ENCODE results near the gene ADAM17.

DNA sequence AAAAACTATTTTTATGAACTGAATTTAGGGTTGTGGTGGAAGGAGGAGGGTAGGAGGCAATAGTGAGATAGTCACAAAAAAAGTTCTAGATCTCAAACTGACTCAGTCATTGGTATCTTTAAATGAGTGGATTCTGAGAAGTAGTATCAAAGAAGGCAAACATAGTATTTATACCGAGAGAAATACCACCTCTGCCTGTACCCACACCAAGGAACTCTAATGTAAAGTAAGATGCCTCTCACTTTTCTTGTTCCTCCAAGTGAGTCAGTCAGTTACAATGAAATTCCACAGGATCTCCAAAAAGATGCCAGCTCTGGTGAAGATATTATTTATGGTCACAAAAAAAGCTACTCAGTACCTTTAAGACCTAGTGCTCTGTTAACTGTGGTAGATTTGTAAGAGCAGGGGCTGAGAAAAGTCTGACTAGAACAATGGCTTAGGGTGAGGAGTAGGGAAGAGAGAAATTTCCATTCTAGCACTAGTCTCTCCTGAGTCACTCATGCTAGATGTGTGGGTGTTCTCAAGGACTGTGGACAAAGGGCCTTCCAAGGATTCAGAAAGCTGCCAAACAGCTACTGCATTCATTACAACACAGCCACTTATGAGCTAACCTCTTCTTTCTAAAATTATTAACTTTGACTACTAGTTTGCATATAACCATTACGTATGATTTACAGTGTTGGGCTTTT lies 38.9 kb upstream of the ADAM17 start:
- TF ChIP-seq, protein P1, sequence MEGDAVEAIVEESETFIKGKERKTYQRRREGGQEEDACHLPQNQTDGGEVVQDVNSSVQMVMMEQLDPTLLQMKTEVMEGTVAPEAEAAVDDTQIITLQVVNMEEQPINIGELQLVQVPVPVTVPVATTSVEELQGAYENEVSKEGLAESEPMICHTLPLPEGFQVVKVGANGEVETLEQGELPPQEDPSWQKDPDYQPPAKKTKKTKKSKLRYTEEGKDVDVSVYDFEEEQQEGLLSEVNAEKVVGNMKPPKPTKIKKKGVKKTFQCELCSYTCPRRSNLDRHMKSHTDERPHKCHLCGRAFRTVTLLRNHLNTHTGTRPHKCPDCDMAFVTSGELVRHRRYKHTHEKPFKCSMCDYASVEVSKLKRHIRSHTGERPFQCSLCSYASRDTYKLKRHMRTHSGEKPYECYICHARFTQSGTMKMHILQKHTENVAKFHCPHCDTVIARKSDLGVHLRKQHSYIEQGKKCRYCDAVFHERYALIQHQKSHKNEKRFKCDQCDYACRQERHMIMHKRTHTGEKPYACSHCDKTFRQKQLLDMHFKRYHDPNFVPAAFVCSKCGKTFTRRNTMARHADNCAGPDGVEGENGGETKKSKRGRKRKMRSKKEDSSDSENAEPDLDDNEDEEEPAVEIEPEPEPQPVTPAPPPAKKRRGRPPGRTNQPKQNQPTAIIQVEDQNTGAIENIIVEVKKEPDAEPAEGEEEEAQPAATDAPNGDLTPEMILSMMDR (IDR thresholded peaks at IDR 0.05): no peak
- TF ChIP-seq POLR2A (IDR thresholded peaks at IDR 0.05) (no peak), POLR2AphosphoS5 (IDR thresholded peaks at IDR 0.05) (peak in 2 of 4 donors; percentile 19 to 27)
